Fibroblast of upper back skin (primary cell): Measurements from ENCODE around the gene MYBPHL.

Experiments
- DNase-seq: peaks from one replicate; pipeline ENCODE4 v3.0.0-alpha.2; 2013

The MYBPHL gene, protein sequence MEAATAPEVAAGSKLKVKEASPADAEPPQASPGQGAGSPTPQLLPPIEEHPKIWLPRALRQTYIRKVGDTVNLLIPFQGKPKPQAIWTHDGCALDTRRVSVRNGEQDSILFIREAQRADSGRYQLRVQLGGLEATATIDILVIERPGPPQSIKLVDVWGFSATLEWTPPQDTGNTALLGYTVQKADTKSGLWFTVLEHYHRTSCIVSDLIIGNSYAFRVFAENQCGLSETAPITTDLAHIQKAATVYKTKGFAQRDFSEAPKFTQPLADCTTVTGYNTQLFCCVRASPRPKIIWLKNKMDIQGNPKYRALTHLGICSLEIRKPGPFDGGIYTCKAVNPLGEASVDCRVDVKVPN

DNA sequence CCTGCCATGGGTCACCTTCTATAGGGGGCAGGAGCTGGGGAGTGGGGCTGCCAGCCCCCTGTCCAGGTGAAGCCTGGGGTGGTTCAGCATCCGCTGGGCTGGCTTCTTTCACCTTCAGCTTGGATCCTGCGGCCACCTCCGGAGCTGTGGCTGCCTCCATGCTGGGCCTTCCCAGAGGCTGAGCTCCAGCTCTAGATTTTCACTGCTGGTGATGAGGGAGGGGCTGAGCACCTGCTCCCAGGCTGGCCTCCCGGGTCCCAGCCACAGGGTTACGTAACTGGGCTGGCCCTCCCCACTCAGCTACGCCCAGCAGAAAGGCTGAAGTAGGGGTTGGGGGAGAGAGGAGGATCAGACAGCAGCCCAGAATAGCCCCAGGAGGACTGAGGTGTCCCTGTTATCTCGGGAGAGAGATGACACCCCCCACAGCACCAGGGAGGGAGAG, at the start of gene MYBPHL:
MYBPHL (minus strand) TSS at position 180 of the 442 bp plus-strand sequence; CDS start at position 160, 20 bp downstream.
- DNase-seq: no peak

GRCh38 chr1:109356505-109356904, 49.7 kb upstream of the MYBPHL start:
- DNase-seq: no peak

GRCh38 chr1:109354929-109355328, 48.1 kb upstream of the MYBPHL start:
- no peak for DNase-seq

DNA sequence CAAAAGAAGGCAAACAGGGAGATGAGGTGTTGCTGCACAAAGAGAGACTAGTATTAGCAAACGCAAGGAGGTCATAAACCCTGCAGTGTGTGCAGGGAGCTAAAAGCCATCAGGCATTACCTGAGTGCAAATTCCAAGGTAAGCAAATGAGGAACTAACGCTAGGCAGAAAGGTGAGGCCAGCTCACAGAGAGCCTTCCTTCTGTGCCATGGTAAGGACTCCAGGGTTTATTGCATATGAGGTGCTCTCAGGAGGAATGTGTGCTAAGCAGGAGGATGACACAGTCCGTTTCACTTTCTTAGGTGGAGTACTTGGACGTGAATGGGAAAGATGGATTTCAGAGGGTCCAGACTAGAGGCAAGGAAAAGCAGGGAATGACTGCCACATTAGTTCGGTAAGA, 44.6 kb upstream of the MYBPHL start:
- no peak for DNase-seq

- DNase-seq: no peak
These were observed 43.8 kb upstream of the MYBPHL start for GRCh38 chr1:109350655-109351054.

DNA sequence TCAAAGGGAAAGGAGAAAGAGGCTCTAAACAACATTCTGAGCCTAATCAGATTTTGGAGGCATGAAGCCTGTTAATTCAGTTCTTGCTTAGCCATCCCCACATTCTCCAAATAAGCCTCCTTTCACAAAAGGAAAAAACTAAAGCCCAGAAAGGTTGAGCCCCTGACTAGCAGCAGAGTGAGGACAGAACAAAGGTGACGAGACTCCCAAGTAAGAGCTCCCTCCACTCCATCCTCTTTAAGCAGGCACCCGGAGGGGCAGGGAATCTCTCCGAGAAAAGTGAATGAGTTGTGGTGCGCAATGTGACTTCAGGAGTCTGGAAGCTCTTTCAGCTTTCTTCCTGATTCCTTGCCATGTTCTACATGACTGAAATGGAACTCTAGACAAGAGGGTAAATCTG, 43.4 kb upstream of the MYBPHL start:
- no peak for DNase-seq

DNA sequence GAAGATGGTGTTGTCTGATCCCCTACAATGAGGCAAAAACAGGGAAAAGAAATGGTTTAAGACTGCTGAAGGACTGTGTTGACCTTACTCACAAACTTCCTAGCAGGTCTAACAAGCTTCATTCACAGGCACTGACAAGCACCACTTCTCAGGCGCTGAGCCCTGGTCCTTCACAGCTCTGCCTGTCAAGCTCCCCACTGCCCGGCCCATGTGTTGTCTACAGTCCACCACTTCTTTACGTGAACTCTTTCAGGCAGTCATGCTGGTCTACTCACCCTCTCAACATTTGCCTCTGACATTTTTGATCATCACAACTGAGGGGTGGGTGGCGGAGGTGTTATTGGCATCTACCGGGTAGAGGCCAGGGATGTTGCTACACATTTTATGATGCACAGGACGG, 40.7 kb upstream of the MYBPHL start:
- DNase-seq: no peak

GRCh38 chr1:109341944-109342930, 35.4 kb upstream of the MYBPHL start:
- no peak for DNase-seq

DNA sequence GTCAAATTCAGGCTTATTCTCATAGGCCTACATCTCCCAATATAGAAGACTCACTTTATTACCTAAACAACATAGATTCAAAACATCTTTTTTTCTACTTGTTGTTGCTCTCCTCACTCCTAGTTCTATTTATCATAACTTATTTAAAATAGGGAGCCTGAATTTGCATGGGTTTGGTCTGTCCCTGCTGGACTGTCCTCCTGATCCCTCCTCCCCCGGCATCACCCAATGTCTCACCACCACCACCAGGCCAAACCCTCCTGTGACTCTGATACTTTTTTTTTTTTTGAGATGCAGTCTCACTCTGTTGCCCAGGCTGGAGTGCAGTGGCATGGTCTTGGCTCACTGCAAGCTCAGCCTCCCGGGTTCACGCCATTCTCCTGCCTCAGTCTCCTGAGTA, 31.8 kb upstream of the MYBPHL start:
- no peak for DNase-seq

- no peak for DNase-seq
These were observed 31.3 kb upstream of the MYBPHL start for GRCh38 chr1:109338091-109338490.

GRCh38 chr1:109335091-109335490, 28.3 kb upstream of the MYBPHL start:
- no peak for DNase-seq

DNA sequence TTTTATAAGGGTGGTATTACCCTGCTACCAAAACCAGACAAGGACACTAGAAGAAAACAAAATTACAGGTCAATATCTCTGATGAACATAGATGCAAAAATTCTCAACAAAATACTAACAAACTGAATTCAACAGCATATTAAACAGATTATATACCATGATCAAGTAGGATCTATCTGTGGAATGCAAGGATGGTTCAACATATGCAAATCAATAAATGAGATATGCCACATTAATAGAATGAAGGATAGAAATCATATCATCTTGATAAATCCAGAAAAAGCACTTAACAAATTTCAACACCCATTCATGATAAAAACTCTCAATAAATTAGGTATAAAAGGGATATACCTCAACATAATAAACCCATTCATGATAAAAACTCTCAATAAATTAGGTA, 24.3 kb upstream of the MYBPHL start:
- DNase-seq: no peak

DNA sequence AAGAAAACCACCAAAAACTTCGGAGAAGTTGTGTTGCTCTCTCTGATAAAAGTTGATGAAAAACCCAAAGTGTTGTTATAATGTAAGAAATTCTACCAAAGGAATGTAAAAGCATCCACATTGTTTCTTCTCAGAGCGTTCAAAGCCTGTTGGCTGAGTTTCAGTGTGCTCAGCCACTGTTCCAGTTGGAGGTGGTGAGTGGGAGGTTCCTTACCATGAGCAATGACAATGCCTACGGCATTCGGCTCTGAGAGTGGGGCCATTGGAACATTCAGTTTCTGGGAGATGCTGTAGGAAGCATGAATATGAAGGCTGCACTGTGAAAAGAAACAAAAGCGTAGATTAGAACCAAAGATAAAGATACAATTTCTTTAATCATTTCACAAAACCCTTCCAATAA, 20.5 kb upstream of the MYBPHL start:
- no peak for DNase-seq

DNA sequence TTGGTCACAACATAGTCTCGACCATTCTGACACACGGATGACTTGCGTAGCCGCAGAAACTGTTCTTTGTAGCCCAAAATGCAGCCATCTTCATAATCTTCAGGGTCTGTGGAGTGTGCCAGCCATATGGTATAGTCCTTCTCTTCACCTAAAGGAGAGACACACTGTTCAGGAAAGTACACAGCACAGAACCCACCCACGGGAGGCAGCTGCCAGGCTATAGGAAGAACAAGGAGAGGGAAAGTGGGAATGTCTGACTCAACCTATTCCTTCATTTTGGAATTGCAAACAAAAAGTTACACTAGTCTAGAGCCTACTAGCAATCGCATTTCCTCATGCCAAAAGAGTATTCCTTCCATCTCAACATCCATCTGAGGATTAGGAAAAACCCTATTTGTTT, 16.2 kb upstream of the MYBPHL start:
- DNase-seq: no peak

GRCh38 chr1:109319114-109319513, 12.3 kb upstream of the MYBPHL start:
- DNase-seq: no peak

DNA sequence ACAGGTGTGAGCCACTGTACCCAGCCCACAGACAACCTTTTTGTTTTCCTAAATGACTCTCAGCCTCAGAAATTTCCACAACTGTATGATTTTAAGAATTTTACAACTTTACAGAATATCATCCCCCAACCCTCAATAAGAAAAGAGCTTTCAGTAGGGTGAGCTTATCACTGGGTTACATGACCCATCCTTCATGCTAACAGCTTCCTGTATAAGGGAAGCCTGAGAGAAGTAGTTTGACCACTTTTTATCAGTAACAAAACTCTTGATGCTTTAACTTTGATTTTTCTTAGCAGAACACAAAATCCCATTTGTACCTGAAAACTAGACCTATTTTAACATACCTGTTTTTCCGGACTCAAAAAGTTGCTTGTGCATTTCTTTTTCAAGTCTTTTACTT, 9.7 kb upstream of the MYBPHL start:
- DNase-seq: no peak

DNA sequence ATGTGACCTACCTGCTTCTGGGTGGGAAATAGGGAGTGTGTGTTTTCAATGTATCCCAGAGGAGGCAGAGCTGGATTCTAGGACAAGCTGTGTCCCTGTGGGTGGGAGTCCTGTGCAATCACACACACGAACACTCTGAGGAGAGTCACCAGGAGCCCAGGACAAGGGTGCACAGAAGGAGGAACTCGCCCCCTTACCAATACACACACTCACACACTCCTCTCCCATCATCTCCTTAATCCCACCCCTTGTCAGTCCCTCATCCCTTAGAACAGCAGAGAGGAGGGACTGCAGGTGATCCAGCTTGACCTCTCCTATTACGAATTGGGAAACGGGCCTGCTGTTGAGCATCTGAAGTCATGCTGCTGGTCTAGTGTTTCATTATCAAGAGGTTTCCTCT, 8.5 kb upstream of the MYBPHL start:
- no peak for DNase-seq

DNA sequence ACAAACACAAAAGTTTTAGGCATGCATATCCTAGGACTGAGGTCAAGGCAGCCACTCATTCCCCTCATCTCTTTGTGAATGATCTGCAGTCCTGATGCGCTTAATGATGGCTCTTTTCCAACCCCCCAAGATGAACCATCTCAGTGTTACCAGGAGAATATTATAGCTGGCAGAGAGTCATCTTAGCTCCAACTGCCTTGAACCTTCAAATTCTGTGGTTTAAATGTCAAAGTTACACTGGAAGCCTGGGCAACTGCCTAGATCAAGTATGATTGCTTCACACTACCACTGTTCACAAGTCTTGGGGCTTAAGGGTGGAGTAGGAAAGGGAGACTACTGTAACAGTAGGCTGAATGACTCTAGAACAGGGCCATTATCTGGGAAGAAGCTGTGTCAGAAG, 8.0 kb upstream of the MYBPHL start:
- peak; percentile 57 for DNase-seq

DNA sequence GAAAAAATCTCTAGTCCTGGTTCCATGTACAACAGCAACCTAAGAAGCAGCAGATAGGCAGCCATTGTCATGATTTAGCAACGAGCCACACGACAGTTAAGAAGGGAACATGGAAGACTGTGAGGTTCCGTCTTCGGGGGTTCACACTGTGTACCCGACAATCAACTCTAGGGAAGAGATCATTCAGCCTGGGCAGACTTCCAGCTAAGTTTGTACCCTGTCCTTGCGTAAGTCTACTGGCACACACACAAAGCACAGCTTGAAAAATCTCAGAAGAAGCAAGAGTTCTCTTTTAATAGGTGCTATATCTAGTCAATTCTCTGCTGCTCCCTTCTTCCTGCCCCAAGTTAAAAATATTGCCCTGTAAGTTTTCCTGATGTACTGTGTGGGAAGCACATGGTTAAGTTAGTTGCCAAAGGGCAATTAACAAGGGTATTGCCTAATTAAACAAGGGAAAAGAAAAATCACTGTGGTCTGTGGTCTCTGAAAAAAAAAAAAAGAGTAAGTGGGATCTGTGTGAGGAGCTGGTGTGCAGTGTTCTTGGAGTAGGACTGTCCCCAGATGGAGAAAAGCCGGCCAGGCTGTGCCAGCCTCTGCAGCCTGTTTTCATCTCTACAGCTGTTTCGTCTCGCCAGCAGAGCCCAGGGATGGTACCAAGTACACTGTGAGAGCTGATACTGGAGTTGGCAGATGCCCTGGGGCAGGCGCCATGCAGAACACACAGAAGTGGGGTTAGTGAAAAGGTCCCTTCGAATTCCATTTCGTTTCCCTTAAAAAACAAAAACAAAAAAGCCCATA, 6.4 kb upstream of the MYBPHL start:
- DNase-seq: peak; percentile 13

DNA sequence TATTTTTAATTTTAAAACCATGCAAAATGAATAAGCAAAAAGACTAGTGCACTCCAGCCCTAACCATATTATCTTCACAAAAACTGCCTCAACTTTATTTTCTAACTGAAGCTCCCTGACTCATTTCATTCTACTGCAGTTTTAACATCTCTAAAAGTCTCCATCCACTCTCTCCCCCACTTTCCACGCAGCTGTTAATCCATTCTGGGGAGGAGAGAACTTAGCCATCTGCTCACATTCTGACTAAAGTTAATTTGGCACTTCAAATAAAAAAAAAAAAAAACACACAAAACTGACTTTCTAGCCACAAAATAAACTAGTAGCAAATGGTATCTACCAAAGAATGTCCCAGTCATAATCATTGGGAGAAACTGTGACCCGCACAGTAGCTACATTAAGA, 5.4 kb upstream of the MYBPHL start:
- no peak for DNase-seq

DNA sequence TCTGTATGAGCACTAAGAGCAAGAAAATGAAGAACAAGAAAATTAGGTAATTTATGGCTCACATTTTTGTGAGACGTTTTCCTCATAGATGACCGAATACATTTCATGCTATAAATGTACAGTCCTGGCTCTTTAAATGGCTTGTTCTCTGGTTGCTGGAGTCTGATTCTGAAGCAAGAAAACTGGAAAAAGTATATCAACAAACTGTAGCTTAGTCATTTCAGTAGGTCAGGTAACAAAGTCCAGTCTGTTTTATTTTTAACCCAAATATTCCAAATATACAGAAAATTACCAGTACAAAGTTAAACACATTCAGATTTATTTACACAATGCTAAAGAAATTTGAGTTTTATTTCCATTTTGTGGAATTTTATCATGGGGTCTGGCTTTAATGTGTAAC, 2.5 kb upstream of the MYBPHL start:
- no peak for DNase-seq

- DNase-seq: no peak
These were observed 637 bp upstream of the MYBPHL start for GRCh38 chr1:109307274-109308021.
